GM20000 (cell line): Measurements from ENCODE around the gene EEF1B2.
"Not testable (repeated sequence)": the region's sequence is repeated elsewhere in the genome, so short reads cannot be mapped to it uniquely, and the experiment has no call there.

Experiments
- DNase-seq: peaks from one replicate; pipeline ENCODE4 v3.0.0; 2012; ENCODE audit warnings: low spot score
- TF ChIP-seq, protein P1 (sequence below): IDR thresholded peaks from 2 replicates; pipeline ENCODE4 v1.5.1; 2012; ENCODE audit warnings: mild to moderate bottlenecking, control low read depth; ENCODE audit errors: extremely low read depth, missing control alignments

Gene EEF1B2

DNA sequence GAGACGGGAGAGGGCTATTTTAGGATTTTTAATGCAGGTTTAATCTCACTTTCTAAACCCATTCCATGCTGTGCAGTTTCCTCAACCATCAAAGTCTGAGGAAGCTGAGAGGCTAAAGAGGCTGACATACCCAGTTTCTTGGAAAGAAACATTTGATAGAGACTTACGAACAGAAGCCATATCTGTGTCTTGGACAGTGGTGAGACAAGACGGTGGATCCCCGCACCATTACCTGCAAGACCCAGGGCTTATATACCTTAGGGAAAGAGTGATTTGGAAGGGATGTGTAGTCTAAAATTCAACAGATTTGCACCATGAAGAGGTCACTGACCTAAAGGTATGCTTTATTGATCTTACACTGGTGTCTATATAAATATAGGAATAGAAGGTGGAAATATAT, 13.5 kb downstream of the EEF1B2 start:
- TF ChIP-seq, protein P1, sequence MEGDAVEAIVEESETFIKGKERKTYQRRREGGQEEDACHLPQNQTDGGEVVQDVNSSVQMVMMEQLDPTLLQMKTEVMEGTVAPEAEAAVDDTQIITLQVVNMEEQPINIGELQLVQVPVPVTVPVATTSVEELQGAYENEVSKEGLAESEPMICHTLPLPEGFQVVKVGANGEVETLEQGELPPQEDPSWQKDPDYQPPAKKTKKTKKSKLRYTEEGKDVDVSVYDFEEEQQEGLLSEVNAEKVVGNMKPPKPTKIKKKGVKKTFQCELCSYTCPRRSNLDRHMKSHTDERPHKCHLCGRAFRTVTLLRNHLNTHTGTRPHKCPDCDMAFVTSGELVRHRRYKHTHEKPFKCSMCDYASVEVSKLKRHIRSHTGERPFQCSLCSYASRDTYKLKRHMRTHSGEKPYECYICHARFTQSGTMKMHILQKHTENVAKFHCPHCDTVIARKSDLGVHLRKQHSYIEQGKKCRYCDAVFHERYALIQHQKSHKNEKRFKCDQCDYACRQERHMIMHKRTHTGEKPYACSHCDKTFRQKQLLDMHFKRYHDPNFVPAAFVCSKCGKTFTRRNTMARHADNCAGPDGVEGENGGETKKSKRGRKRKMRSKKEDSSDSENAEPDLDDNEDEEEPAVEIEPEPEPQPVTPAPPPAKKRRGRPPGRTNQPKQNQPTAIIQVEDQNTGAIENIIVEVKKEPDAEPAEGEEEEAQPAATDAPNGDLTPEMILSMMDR: no peak
- DNase-seq: no peak

DNA sequence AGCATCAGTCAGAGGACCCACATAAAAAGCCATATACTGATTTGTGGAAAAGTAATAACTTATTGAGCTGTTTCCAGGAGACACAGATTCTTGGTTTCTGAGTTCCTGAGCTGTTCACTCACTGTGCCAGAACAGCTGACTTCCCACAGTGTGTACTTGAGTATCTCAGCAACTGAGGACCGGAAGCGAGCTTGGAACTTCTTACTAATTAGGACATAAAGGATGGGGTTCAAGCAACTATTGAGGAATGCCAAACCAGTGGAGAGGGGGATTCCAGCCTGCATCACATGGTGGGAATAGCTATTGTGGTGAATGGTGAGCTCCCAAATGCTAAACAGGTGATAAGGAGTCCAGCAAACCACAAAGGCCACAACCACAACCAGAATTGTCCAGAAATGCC, 16.4 kb downstream of the EEF1B2 start:
- TF ChIP-seq, protein P1: no peak
- no peak for DNase-seq

DNA sequence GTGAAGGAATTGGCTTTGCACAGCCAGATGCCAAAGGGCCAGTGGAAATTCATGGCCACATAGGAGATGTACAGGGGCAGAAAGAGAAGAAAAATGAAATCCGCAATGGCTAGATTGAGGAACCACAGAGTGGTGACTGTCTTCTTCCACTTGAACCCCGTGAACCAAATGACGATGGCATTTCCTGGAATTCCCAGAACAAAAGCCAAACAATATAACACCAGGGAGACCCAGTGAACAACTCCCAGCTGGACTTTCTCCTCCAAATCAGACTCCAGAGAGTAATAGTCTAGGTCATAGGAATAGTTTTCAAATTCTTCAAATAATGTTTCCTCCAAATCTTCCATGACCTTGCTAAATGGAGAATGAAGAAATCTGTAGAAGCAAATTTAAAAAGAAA, 17.2 kb downstream of the EEF1B2 start:
- TF ChIP-seq, protein P1: no peak
- no peak for DNase-seq

DNA sequence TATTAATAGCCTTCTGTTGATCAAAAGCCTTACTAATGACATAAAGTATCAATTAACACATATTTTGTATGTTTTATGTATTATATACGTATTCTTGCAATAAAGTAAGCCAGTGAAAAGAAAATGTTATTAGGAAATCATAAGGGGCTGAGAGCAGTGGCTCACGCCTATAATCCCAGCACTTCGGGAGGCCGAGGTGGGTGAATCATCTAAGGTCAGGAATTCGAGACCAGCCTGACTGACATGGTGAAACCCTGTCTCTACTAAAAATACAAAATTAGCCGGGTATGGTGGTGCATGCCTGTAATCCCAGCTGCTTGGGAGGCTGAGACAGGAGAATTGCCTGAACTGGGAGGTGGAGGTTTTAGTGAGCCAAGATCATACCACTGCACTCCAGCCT, 21.8 kb downstream of the EEF1B2 start:
- DNase-seq: not testable (repeated sequence)

DNA sequence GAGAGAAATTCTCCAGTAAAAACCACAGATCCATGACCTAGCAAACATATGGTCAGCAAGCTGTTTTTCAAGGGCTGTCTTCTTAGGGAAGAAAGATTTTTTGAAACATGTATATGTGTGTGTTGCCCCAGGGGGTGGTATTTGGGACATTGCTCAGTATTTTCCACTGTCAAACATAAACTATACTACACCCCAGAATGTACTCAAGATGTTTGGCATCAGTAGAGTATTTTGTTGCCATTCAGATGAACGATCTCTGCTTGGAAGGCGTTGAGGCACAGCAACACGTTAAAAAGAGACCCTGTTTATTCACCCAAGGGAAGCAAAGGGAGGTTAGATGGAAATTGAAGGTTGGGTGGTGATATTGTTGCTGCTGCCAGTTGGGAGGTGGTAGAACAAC, 30.0 kb downstream of the EEF1B2 start:
- no peak for DNase-seq
- TF ChIP-seq, protein P1: no peak

DNA sequence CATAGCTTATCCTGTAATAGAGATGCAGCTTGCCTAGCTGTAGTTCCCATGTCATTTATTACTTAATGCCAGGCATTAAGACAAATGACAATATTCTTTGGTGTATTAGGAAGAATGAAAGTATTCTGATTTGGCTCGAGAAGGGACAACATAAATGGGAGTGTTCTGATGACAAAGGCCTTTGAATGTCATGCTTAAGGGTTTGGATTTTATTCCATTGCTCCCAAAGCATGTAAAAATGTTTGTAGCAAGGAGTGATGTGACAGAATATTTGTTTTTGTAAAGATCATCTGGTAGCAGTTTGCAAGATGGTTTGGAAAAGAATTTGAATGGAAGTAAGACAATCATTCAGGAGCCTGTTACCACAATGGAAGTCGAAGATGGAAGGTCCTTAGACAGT, 30.4 kb downstream of the EEF1B2 start:
- TF ChIP-seq, protein P1: no peak
- no peak for DNase-seq

DNA sequence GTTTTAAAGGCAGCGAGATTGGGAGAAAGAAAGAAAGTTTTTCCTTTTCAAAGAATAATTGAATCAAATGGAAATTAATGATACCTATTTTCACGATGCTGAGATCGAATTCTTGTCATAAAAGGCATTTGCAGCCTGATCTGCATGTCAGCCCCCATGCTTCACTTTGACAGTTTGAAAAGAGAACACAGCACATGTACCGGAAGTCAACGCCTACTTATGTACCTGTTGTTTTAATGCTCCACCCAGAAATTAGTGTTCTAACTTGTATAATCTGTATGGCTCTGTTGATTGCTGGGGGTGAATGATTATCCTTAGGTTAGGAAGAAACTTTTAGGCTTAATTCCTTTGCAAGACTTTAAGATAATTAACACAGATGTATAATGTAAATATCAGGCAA, 31.0 kb downstream of the EEF1B2 start:
- TF ChIP-seq, protein P1: no peak
- no peak for DNase-seq

DNA sequence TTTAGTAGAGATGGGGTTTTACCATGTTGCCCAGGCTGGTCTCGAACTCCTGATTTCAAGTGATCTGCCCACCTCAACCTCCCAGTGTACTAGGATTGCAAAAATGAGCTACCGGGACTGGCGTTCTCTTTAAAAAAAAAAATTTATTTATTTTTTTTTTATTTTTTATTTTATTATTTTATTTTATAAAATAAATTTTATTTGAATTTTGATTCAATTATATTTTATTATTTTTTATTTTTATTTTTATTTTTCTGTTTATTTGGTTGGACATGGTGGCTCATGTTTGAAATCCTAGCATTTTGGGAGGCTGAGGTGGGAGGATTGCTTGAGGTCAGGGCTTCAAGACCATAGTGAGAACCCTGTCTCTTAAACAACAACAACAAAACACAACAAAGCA, 32.5 kb downstream of the EEF1B2 start:
- TF ChIP-seq, protein P1: no peak
- DNase-seq: no peak
